HEK293 (cell line): ENCODE measurements around the gene LCN10.

Experiments used
- CTCF ChIA-PET: fragments of 350-600 bp; formaldehyde crosslinking; extraction: SDS; loops from one replicate; lab custom pipeline; 2021; ENCODE audit warnings: antibody characterized with exemption; lab: Yijun Ruan, JAX
- POLR2A ChIA-PET: fragments of 300-600 bp; formaldehyde crosslinking; extraction: SDS; loops from one replicate; lab custom pipeline; 2020; ENCODE audit warnings: antibody characterized with exemption, inconsistent platforms; lab: Yijun Ruan, JAX
- H3K27ac ChIP-seq: fragments of 200-500 bp; sonication (Bioruptor generic); 2 replicates; pipeline ENCODE4 v1.5.1; 2014; ENCODE audit warnings: low read depth, low read length, control low read depth, inconsistent platforms; ENCODE audit errors: extremely low read depth
- H3K36me3 ChIP-seq, 2 experiments: fragments of 200-500 bp in 1 of 2; sonication (Bioruptor generic) in 1 of 2; 1 replicate in 1 of 2; 2 replicates in 1 of 2; pipeline ENCODE4 v1.5.1; 2014 to 2017; ENCODE audit warnings: inconsistent platforms in 2 of 2, low read length in 2 of 2; ENCODE audit not compliant: control insufficient read depth in 2 of 2, insufficient read depth in 1 of 2
- H3K4me1 ChIP-seq: fragments of 200-500 bp; sonication (Bioruptor generic); 2 replicates; pipeline ENCODE4 v1.5.1; 2014; ENCODE audit warnings: mild to moderate bottlenecking, low read length, inconsistent platforms; ENCODE audit not compliant: control insufficient read depth, insufficient read depth
- H3K4me3 ChIP-seq: 2 replicates; pipeline ENCODE4 v1.5.1; 2011; ENCODE audit warnings: low read depth, mild to moderate bottlenecking, control low read depth, low read length, moderate library complexity
- H3K9me3 ChIP-seq: fragments of 200-500 bp; sonication (Bioruptor generic); 2 replicates; pipeline ENCODE4 v1.5.1; 2014; ENCODE audit warnings: low read depth, low read length, inconsistent platforms; ENCODE audit not compliant: control insufficient read depth, insufficient read depth
- EGR2 ChIP-seq: fragments of 450-650 bp; formaldehyde crosslinking; IDR thresholded peaks from 2 replicates; pipeline ENCODE4 v1.5.1; 2016; ENCODE audit warnings: low read depth, missing biosample characterization, missing genetic modification characterization
- GLIS2 ChIP-seq: fragments of 450-650 bp; formaldehyde crosslinking; IDR thresholded peaks from 2 replicates; pipeline ENCODE4 v1.5.1; 2016; ENCODE audit warnings: missing biosample characterization, missing genetic modification characterization
- KLF1 ChIP-seq: fragments of 450-650 bp; formaldehyde crosslinking; IDR thresholded peaks from 2 replicates; pipeline ENCODE4 v1.5.1; 2016; ENCODE audit warnings: missing biosample characterization, missing genetic modification characterization
- OSR2 ChIP-seq: fragments of 450-650 bp; formaldehyde crosslinking; IDR thresholded peaks from 2 replicates; pipeline ENCODE4 v1.5.1; 2016; ENCODE audit warnings: missing biosample characterization, missing genetic modification characterization
- ZBTB48 ChIP-seq: fragments of 450-650 bp; formaldehyde crosslinking; IDR thresholded peaks from 2 replicates; pipeline ENCODE4 v1.5.1; 2016; ENCODE audit warnings: missing biosample characterization, missing genetic modification characterization
- ZBTB6 ChIP-seq: fragments of 450-650 bp; formaldehyde crosslinking; IDR thresholded peaks from 2 replicates; pipeline ENCODE4 v1.5.1; 2017; ENCODE audit warnings: missing biosample characterization, missing genetic modification characterization
- ZNF121 ChIP-seq: fragments of 450-650 bp; formaldehyde crosslinking; IDR thresholded peaks from 2 replicates; pipeline ENCODE4 v1.5.1; 2016; ENCODE audit warnings: missing biosample characterization, missing genetic modification characterization
- ZNF175 ChIP-seq: fragments of 450-650 bp; formaldehyde crosslinking; IDR thresholded peaks from 2 replicates; pipeline ENCODE4 v1.5.1; 2016; ENCODE audit warnings: missing biosample characterization, missing genetic modification characterization
- ZNF211 ChIP-seq: fragments of 450-650 bp; formaldehyde crosslinking; IDR thresholded peaks from 2 replicates; pipeline ENCODE4 v1.5.1; 2016; ENCODE audit warnings: low read depth, missing biosample characterization, missing genetic modification characterization
- ZNF335 ChIP-seq: fragments of 450-650 bp; formaldehyde crosslinking; conservative IDR thresholded peaks from 2 replicates; pipeline ENCODE4 v1.5.1; 2016; ENCODE audit warnings: missing biosample characterization, missing genetic modification characterization
- ZNF391 ChIP-seq: fragments of 450-650 bp; formaldehyde crosslinking; IDR thresholded peaks from 2 replicates; pipeline ENCODE4 v1.5.1; 2016; ENCODE audit warnings: low read depth, missing biosample characterization, missing genetic modification characterization, borderline replicate concordance
- ZNF394 ChIP-seq: fragments of 450-650 bp; formaldehyde crosslinking; IDR thresholded peaks from 2 replicates; pipeline ENCODE4 v1.5.1; 2016; ENCODE audit warnings: missing biosample characterization, missing genetic modification characterization, mild to moderate bottlenecking, moderate library complexity, borderline replicate concordance
- ZNF416 ChIP-seq: fragments of 450-650 bp; formaldehyde crosslinking; IDR thresholded peaks from 2 replicates; pipeline ENCODE4 v1.5.1; 2016; ENCODE audit warnings: missing biosample characterization, missing genetic modification characterization
- ZNF426 ChIP-seq: fragments of 450-650 bp; formaldehyde crosslinking; IDR thresholded peaks from 2 replicates; pipeline ENCODE4 v1.5.1; 2017; ENCODE audit warnings: missing biosample characterization, missing genetic modification characterization, mild to moderate bottlenecking, inconsistent platforms, moderate library complexity
- ZNF624 ChIP-seq: fragments of 450-650 bp; formaldehyde crosslinking; IDR thresholded peaks from 2 replicates; pipeline ENCODE4 v1.5.1; 2017; ENCODE audit warnings: missing biosample characterization, missing genetic modification characterization
- ZNF677 ChIP-seq: fragments of 450-650 bp; IDR thresholded peaks from 2 replicates; pipeline ENCODE4 v1.5.0; 2018; ENCODE audit warnings: missing biosample characterization, mild to moderate bottlenecking, missing genetic modification characterization, moderate library complexity
- ZNF704 ChIP-seq: fragments of 450-650 bp; formaldehyde crosslinking; IDR thresholded peaks from 2 replicates; pipeline ENCODE4 v1.5.1; 2016; ENCODE audit warnings: missing biosample characterization, missing genetic modification characterization
- ZNF707 ChIP-seq: fragments of 450-650 bp; formaldehyde crosslinking; IDR thresholded peaks from 2 replicates; pipeline ENCODE4 v1.5.1; 2016; ENCODE audit warnings: missing biosample characterization, missing genetic modification characterization
- ZNF837 ChIP-seq: fragments of 450-650 bp; formaldehyde crosslinking; IDR thresholded peaks from 2 replicates; pipeline ENCODE4 v1.5.1; 2016; ENCODE audit warnings: missing biosample characterization, missing genetic modification characterization
- TF ChIP-seq, protein P1 (sequence below): fragments of 450-650 bp; formaldehyde crosslinking; IDR thresholded peaks from 2 replicates; pipeline ENCODE4 v1.5.1; 2016; ENCODE audit warnings: missing biosample characterization, missing genetic modification characterization
- TF ChIP-seq, protein P2 (sequence below): fragments of 450-650 bp; formaldehyde crosslinking; IDR thresholded peaks from 2 replicates; pipeline ENCODE4 v1.5.1; 2017; ENCODE audit warnings: missing biosample characterization, mild to moderate bottlenecking, missing genetic modification characterization, moderate library complexity

LCN10 gene

DNA sequence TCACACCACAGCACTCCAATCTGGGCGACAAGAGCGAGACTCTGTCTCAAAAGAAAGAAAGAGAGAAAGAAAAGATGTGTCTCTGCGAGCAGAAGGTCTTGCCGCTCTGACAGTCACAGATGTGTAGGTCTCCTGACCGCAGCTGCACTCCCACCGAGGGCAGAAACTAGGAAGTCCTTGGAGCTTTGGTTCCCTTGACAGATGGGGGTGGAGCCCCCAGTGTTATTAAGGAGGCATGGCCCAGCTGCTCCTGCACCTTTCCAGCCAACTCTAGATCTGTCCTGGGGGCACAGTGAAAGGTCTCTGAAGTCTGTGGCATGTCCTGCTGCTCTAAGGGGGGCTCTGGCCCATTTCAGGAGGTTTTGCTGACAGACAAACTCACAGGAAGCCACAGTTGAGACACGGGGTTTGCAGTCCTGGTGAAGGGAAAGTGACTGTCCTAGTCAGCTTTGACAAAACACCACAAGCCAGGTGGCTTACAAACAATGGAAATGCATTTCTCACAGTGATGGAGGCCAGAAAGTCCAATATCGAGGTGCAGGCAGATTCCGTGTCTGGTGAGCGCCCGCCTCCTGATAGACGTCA is 39.4 kb downstream of the LCN10 start:
- no peaks in the 10 kb centered on the region for H3K9me3 ChIP-seq
- H3K27ac ChIP-seq = no peak overlapping the region
- H3K4me3 ChIP-seq = no peak overlapping the region
- H3K36me3 ChIP-seq = no peaks in the 10 kb centered on the region
- CTCF ChIA-PET = interaction anchor here (2.1 kb wide), 1 partner anchor 9 kb away, joined by 9 read pairs; no protein-coding TSS in a partner anchor
- H3K4me1 ChIP-seq = no peaks in the 10 kb centered on the region
- POLR2A ChIA-PET = interaction anchor here (0.6 to 1.1 kb wide), 2 partner anchors 10 to 161 kb away, joined by 3 to 4 read pairs; no protein-coding TSS in a partner anchor
- TF ChIP-seq KLF1 (tag by site-specific recombination) (no peak), ZNF677 (tag by site-specific recombination) (no peak), ZNF624 (tag by site-specific recombination) (no peak), EGR2 (no peak), ZNF391 (no peak), ZNF211 (tag by site-specific recombination) (no peak), ZNF416 (tag by site-specific recombination) (no peak), ZNF426 (no peak)

GRCh38 chr9:136701668-136702053 is 41.1 kb downstream of the LCN10 start:
- H3K4me3 ChIP-seq = no peak overlapping the region
- H3K27ac ChIP-seq = no peak overlapping the region
- ChIA-PET POLR2A (interaction anchor here (0.7 to 0.9 kb wide), 2 partner anchors 25 to 513 kb away, joined by 4 read pairs; no protein-coding TSS in a partner anchor), CTCF (interaction anchor here (2.1 kb wide), 1 partner anchor 7 kb away, joined by 9 read pairs; no protein-coding TSS in a partner anchor)
- no peaks in the 10 kb centered on the region for H3K36me3 ChIP-seq
- H3K4me1 ChIP-seq = no peaks in the 10 kb centered on the region
- H3K9me3 ChIP-seq = no peaks in the 10 kb centered on the region
- TF ChIP-seq, protein P1, sequence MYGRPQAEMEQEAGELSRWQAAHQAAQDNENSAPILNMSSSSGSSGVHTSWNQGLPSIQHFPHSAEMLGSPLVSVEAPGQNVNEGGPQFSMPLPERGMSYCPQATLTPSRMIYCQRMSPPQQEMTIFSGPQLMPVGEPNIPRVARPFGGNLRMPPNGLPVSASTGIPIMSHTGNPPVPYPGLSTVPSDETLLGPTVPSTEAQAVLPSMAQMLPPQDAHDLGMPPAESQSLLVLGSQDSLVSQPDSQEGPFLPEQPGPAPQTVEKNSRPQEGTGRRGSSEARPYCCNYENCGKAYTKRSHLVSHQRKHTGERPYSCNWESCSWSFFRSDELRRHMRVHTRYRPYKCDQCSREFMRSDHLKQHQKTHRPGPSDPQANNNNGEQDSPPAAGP (tag by site-specific recombination) = 0 out of 2 replicates have a peak, but pooled peaks have one; percentile 27
- TF ChIP-seq ZNF837 = no peak

- no peak overlapping the region for H3K4me3 ChIP-seq
- H3K36me3 ChIP-seq = no peaks in the 10 kb centered on the region
- no peaks in the 10 kb centered on the region for H3K4me1 ChIP-seq
- POLR2A ChIA-PET = interaction anchor here (0.6 to 1.1 kb wide), 4 partner anchors 14 to 27 kb away, joined by 3 to 5 read pairs (median 4); partner anchors contain the start of gene AGPAT2
- no peaks in the 10 kb centered on the region for H3K9me3 ChIP-seq
- TF ChIP-seq GLIS2 (tag by site-specific recombination) = no peak
- TF ChIP-seq ZBTB6 (tag by site-specific recombination) = no peak
- no peak for TF ChIP-seq ZNF394
- no peak overlapping the region for H3K27ac ChIP-seq
- CTCF ChIA-PET = interaction anchor here (0.6 to 1.1 kb wide), 5 partner anchors 26 to 676 kb away, joined by 3 to 8 read pairs (median 4); no protein-coding TSS in a partner anchor
Measured at GRCh38 chr9:136700959-136701667, 41.6 kb downstream of the LCN10 start.

DNA sequence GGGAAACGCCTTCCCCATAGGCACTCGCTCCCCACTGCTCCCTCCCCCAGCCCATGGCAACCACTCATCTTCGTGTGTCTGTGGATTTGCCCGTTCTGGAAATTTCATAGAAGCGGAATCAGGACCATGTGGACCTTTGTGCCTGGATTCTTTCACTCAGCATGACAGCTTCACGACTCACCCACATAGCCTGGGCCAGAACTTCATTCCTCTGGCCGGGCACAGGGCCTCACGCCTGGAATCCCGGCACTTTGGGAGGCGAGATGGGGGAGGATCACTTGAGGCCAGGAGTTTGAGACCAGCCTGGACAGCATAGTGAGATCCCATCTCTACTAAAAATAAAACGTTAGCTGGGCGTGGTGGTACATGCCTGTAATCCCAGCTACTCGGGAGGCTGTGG is 42.4 kb downstream of the LCN10 start:
- Histone ChIP-seq H3K4me1 (no peaks in the 10 kb centered on the region), H3K27ac (no peak overlapping the region), H3K9me3 (no peaks in the 10 kb centered on the region), H3K36me3 (no peaks in the 10 kb centered on the region), H3K4me3 (no peak overlapping the region)
- CTCF ChIA-PET = interaction anchor here (0.6 to 1.1 kb wide), 5 partner anchors 25 to 211 kb away, joined by 3 to 8 read pairs (median 4); no protein-coding TSS in a partner anchor
- POLR2A ChIA-PET = interaction anchor here (0.8 to 1.1 kb wide), 2 partner anchors 14 to 27 kb away, joined by 3 to 5 read pairs; partner anchors contain the start of gene AGPAT2
- TF ChIP-seq ZNF121 (tag by site-specific recombination) (peak; percentile 78), ZBTB48 (no peak), ZNF704 (tag by site-specific recombination) (no peak), ZNF335 (tag by site-specific recombination) (peak; percentile 29; the same call in 1 of the 2 replicates), ZNF707 (no peak), OSR2 (tag by site-specific recombination) (no peak), ZNF175 (tag by site-specific recombination) (no peak)
- TF ChIP-seq, protein P2, sequence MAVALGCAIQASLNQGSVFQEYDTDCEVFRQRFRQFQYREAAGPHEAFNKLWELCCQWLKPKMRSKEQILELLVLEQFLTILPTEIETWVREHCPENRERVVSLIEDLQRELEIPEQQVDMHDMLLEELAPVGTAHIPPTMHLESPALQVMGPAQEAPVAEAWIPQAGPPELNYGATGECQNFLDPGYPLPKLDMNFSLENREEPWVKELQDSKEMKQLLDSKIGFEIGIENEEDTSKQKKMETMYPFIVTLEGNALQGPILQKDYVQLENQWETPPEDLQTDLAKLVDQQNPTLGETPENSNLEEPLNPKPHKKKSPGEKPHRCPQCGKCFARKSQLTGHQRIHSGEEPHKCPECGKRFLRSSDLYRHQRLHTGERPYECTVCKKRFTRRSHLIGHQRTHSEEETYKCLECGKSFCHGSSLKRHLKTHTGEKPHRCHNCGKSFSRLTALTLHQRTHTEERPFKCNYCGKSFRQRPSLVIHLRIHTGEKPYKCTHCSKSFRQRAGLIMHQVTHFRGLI (tag by site-specific recombination) = no peak
